OCI-LY7 (cell line): ENCODE data around the gene SEC22A. TPM values are rescaled to one million over a fixed set of nuclear protein-coding genes. Genes with fewer than 3 reads are reported as not detected.

Experiments used
- BruUV-seq: library from RNA; stranded (reverse); fragments of 400-500 nt; replicated peaks from 2 replicates; lab custom pipeline; 2021; lab: Mats Ljungman, UMichigan
- CTCF ChIA-PET: fragments of 300-600 bp; sonication (Branson Sonifier 250); formaldehyde crosslinking; loops from one replicate; lab custom pipeline; 2022; ENCODE audit warnings: antibody characterized with exemption; ENCODE audit not compliant: unreplicated experiment; lab: Charles Lee
- POLR2A ChIA-PET: fragments of 300-600 bp; sonication (Branson Sonifier 250); formaldehyde crosslinking; loops from one replicate; lab custom pipeline; 2022; ENCODE audit warnings: antibody characterized with exemption; lab: Charles Lee
- DNase-seq: peaks from one replicate; pipeline ENCODE4 v3.0.0-alpha.2; 2015; ENCODE audit warnings: low spot score
- H2AFZ ChIP-seq: fragments of 200-600 bp; sonication (generic), shearing (Covaris generic); 2 replicates; pipeline ENCODE4 v1.6.1; 2014; ENCODE audit warnings: mild to moderate bottlenecking, antibody characterized with exemption, low read length, moderate library complexity
- H3K27ac ChIP-seq: fragments of 200-600 bp; sonication (generic); 2 replicates; pipeline ENCODE4 v1.5.1; 2014; ENCODE audit warnings: mixed run types, low read depth, mild to moderate bottlenecking, moderate library complexity, low read length, inconsistent platforms; ENCODE audit not compliant: poor library complexity, severe bottlenecking
- H3K36me3 ChIP-seq: fragments of 200-600 bp; sonication (generic); 2 replicates; pipeline ENCODE4 v1.6.1; 2014; ENCODE audit warnings: mild to moderate bottlenecking, antibody characterized with exemption, low read length, moderate library complexity, mixed read lengths; ENCODE audit not compliant: insufficient read depth
- H3K4me1 ChIP-seq: fragments of 200-600 bp; sonication (generic); 2 replicates; pipeline ENCODE4 v1.5.1; 2014; ENCODE audit warnings: mild to moderate bottlenecking, low read length; ENCODE audit not compliant: insufficient read depth, poor library complexity, severe bottlenecking
- H3K4me2 ChIP-seq: fragments of 200-600 bp; sonication (generic); 2 replicates; pipeline ENCODE4 v1.6.1; 2014; ENCODE audit warnings: mild to moderate bottlenecking, low read length
- H3K4me3 ChIP-seq: fragments of 200-600 bp; sonication (generic); 2 replicates; pipeline ENCODE4 v1.5.1; 2014; ENCODE audit warnings: mild to moderate bottlenecking, low read depth, low read length; ENCODE audit not compliant: poor library complexity, severe bottlenecking
- H3K79me2 ChIP-seq: fragments of 200-600 bp; sonication (generic); 2 replicates; pipeline ENCODE4 v1.6.1; 2016; ENCODE audit warnings: low read depth, mild to moderate bottlenecking, low read length, moderate library complexity, mixed read lengths; ENCODE audit not compliant: insufficient read depth
- H3K9me2 ChIP-seq: fragments of 200-600 bp; sonication (generic); 2 replicates; pipeline ENCODE4 v1.6.1; 2016; ENCODE audit warnings: mild to moderate bottlenecking, low read length, mixed read lengths; ENCODE audit not compliant: insufficient read depth
- H3K9me3 ChIP-seq: fragments of 200-600 bp; sonication (generic); 2 replicates; pipeline ENCODE4 v1.6.1; 2014; ENCODE audit warnings: mild to moderate bottlenecking, mixed run types, low read length, mixed read lengths
- H4K20me1 ChIP-seq: fragments of 200-600 bp; sonication (generic); 2 replicates; pipeline ENCODE4 v1.6.1; 2014; ENCODE audit warnings: mild to moderate bottlenecking, antibody characterized with exemption, low read length, moderate library complexity, mixed read lengths; ENCODE audit not compliant: insufficient read depth
- CTCF ChIP-seq: fragments of 200-600 bp; sonication (generic); conservative IDR thresholded peaks from 2 replicates; pipeline ENCODE4 v1.5.1; 2014; ENCODE audit warnings: mild to moderate bottlenecking, antibody characterized with exemption, low read length, moderate library complexity, mixed read lengths
- EZH2phosphoT487 ChIP-seq: fragments of 200-600 bp; sonication (generic); IDR thresholded peaks from 2 replicates; pipeline ENCODE4 v1.6.1; 2018; ENCODE audit warnings: low read depth, borderline replicate concordance, mild to moderate bottlenecking, mixed run types, antibody characterized with exemption, low read length, moderate library complexity, mixed read lengths
- intact Hi-C: fragments of 100-400 bp; cut with micrococcal nuclease; formaldehyde crosslinking; loops from one replicate; pipeline ENCODE4 v1.10.0; 2022; ENCODE audit not compliant: unreplicated experiment
- total RNA-seq, 2 experiments: library from RNA; depleted of rRNA in 1 of 2; stranded (reverse); fragments of >200 nt in 1 of 2; shearing (Covaris generic) in 1 of 2; gene quantifications; 2 replicates each; pipeline ENCODE4 v1.2.3, GENCODE V29; 2014 to 2022

SEC22A gene
- total RNA-seq, 2 experiments from 2014 or later, result 22.0 to 24.5 TPM

- H3K9me2 ChIP-seq, result no peaks in the 10 kb centered on the region
- peaks cover 7% of the 10 kb centered on the region for H3K4me1 ChIP-seq
- ChIA-PET CTCF (no interaction called here), POLR2A (interaction anchor here (0.8 to 1.1 kb wide), 2 partner anchors 15 to 232 kb away, joined by 3 read pairs; no protein-coding TSS in a partner anchor)
- no peaks in the 10 kb centered on the region for H4K20me1 ChIP-seq
- no peaks in the 10 kb centered on the region for H3K9me3 ChIP-seq
- no peak overlapping the region for H3K4me3 ChIP-seq
- no peak overlapping the region for H3K4me2 ChIP-seq
- BruUV-seq, result no TSS peak
- no peak overlapping the region for H2AFZ ChIP-seq
- peak; percentile 14 for DNase-seq
- TF ChIP-seq CTCF (no peak), EZH2phosphoT487 (no peak)
- intact Hi-C loops, result no loop called here
- H3K27ac ChIP-seq, result no peak overlapping the region
- peaks cover 6% of the 10 kb centered on the region; the same call in 1 of the 2 replicates for H3K36me3 ChIP-seq
- H3K79me2 ChIP-seq, result no peaks in the 10 kb centered on the region
Observed at GRCh38 chr3:123261666-123262065, 59.9 kb downstream of the SEC22A start.

GRCh38 chr3:123262226-123262625 is 60.5 kb downstream of the SEC22A start:
- Histone ChIP-seq H3K27ac (no peak overlapping the region), H3K4me3 (no peak overlapping the region), H3K9me3 (no peaks in the 10 kb centered on the region), H2AFZ (no peak overlapping the region), H3K36me3 (peaks cover 6% of the 10 kb centered on the region; the same call in 1 of the 2 replicates), H3K4me1 (peaks cover 7% of the 10 kb centered on the region), H4K20me1 (no peaks in the 10 kb centered on the region), H3K79me2 (no peaks in the 10 kb centered on the region), H3K4me2 (no peak overlapping the region), H3K9me2 (no peaks in the 10 kb centered on the region)
- ChIA-PET POLR2A (interaction anchor here (0.8 to 1.1 kb wide), 2 partner anchors 16 to 232 kb away, joined by 3 read pairs; no protein-coding TSS in a partner anchor), CTCF (no interaction called here)
- intact Hi-C loops, result no loop called here
- DNase-seq, result no peak
- no TSS peak for BruUV-seq
- no peak for TF ChIP-seq CTCF
- TF ChIP-seq EZH2phosphoT487, result no peak

GRCh38 chr3:123262868-123263267 is 61.1 kb downstream of the SEC22A start:
- peaks cover 7% of the 10 kb centered on the region for H3K4me1 ChIP-seq
- ChIA-PET POLR2A (no interaction called here), CTCF (no interaction called here)
- H4K20me1 ChIP-seq, result no peaks in the 10 kb centered on the region
- no peaks in the 10 kb centered on the region for H3K79me2 ChIP-seq
- no peak for DNase-seq
- H3K9me2 ChIP-seq, result no peaks in the 10 kb centered on the region
- H3K4me3 ChIP-seq, result no peak overlapping the region
- intact Hi-C loops, result no loop called here
- H3K36me3 ChIP-seq, result peaks cover 6% of the 10 kb centered on the region; the same call in 1 of the 2 replicates
- no peaks in the 10 kb centered on the region for H3K9me3 ChIP-seq
- no peak overlapping the region for H3K27ac ChIP-seq
- no peak overlapping the region for H2AFZ ChIP-seq
- H3K4me2 ChIP-seq, result no peak overlapping the region
- BruUV-seq, result no TSS peak
- TF ChIP-seq EZH2phosphoT487 (no peak), CTCF (no peak)
